Suprapubic skin (tissue), 4 donors: Measurements from ENCODE around the gene MMP28. TPM values are rescaled to one million over a fixed set of nuclear protein-coding genes. Genes with fewer than 3 reads are reported as not detected.

ENCODE experiments used
- DNase-seq, 2 donors: peaks; one replicate each; pipeline ENCODE4 v3.0.0-alpha.2; 2019; ENCODE audit warnings: low spot score in 2 of 2
- H3K27ac ChIP-seq: fragments of 200-600 bp; sonication (generic); one replicate; pipeline ENCODE4 v1.5.1; 2019
- H3K27me3 ChIP-seq: fragments of 200-600 bp; sonication (generic); one replicate; pipeline ENCODE4 v1.5.1; 2019
- H3K36me3 ChIP-seq: fragments of 200-600 bp; sonication (generic); one replicate; pipeline ENCODE4 v1.5.1; 2019
- H3K4me1 ChIP-seq: fragments of 200-600 bp; sonication (generic); one replicate; pipeline ENCODE4 v1.5.1; 2019
- H3K4me3 ChIP-seq: fragments of 200-600 bp; sonication (generic); one replicate; pipeline ENCODE4 v1.5.1; 2019; ENCODE audit warnings: mild to moderate bottlenecking
- H3K9me3 ChIP-seq: fragments of 200-600 bp; sonication (generic); one replicate; pipeline ENCODE4 v1.5.1; 2019
- EP300 ChIP-seq: sonication (generic); formaldehyde crosslinking; IDR thresholded peaks from one replicate; pipeline ENCODE4 v1.6.1; 2017; ENCODE audit warnings: antibody characterized with exemption
- POLR2A ChIP-seq, 2 donors: fragments of 450-650 bp; IDR thresholded peaks; one replicate each; pipeline ENCODE4 v1.6.1; 2017; ENCODE audit warnings: antibody characterized with exemption in 2 of 2, mild to moderate bottlenecking in 2 of 2, moderate library complexity in 2 of 2
- POLR2AphosphoS5 ChIP-seq, 3 donors: sonication (generic); formaldehyde crosslinking; IDR thresholded peaks; one replicate each; pipeline ENCODE4 v1.6.1; 2017; ENCODE audit warnings: antibody characterized with exemption in 3 of 3
- WGBS: methylation state at CpG from one replicate; pipeline ENCODE4 v1.1.5; 2018; 5-methylcytosine and 5-hydroxymethylcytosine counted together
- total RNA-seq, 4 donors: library from RNA; depleted of rRNA; stranded (reverse); fragments of >200 nt; gene quantifications; one replicate each; pipeline ENCODE4 v1.1.0, GENCODE V29; 2016
- TF ChIP-seq, protein P1 (sequence below), 2 donors: fragments of 200-600 bp in 1 of 2; fragments of 450-650 bp in 1 of 2; sonication (generic) in 1 of 2; IDR thresholded peaks; one replicate each; pipeline ENCODE4 v1.5.1; 2016 to 2019; ENCODE audit warnings: antibody characterized with exemption in 2 of 2, mild to moderate bottlenecking in 1 of 2, moderate library complexity in 1 of 2

The MMP28 gene
- total RNA-seq, 4 donors from 2014 or later: 76.4 to 109 (median 91.0) TPM

DNA sequence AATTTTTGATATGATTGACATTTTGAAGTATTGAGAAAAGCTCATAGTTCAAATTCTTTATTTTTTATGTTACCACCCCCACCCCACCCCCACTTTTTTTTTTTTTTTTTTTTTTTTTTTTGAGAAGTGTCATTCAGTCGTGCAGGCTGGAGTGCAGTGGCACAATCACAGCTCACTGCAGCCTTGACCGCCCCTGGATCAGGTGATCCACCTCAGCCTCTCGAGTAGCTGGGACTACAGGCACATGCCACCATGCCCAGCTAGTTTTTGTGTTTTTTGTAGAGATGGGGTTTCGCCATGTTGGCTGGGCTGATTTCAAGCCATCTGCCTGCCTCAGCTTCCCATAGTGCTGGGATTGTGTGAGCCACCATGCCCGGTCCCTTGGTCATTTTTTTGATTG lies 21.3 kb upstream of the MMP28 start:
- Histone ChIP-seq H3K9me3 (no peaks in the 10 kb centered on the region), H3K27ac (no peak overlapping the region), H3K4me1 (peaks cover 14% of the 10 kb centered on the region), H3K36me3 (peaks cover 30% of the 10 kb centered on the region), H3K4me3 (no peak overlapping the region), H3K27me3 (no peaks in the 10 kb centered on the region)
- 83% methylated on average over 5 of the region's 5 CpGs for WGBS
- DNase-seq: no peak
- no peak for TF ChIP-seq EP300
- TF ChIP-seq POLR2A (IDR thresholded peaks at IDR 0.05): no peak
- TF ChIP-seq POLR2AphosphoS5 (IDR thresholded peaks at IDR 0.05): no peak
- TF ChIP-seq, protein P1, sequence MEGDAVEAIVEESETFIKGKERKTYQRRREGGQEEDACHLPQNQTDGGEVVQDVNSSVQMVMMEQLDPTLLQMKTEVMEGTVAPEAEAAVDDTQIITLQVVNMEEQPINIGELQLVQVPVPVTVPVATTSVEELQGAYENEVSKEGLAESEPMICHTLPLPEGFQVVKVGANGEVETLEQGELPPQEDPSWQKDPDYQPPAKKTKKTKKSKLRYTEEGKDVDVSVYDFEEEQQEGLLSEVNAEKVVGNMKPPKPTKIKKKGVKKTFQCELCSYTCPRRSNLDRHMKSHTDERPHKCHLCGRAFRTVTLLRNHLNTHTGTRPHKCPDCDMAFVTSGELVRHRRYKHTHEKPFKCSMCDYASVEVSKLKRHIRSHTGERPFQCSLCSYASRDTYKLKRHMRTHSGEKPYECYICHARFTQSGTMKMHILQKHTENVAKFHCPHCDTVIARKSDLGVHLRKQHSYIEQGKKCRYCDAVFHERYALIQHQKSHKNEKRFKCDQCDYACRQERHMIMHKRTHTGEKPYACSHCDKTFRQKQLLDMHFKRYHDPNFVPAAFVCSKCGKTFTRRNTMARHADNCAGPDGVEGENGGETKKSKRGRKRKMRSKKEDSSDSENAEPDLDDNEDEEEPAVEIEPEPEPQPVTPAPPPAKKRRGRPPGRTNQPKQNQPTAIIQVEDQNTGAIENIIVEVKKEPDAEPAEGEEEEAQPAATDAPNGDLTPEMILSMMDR (IDR thresholded peaks at IDR 0.05): no peak

DNA sequence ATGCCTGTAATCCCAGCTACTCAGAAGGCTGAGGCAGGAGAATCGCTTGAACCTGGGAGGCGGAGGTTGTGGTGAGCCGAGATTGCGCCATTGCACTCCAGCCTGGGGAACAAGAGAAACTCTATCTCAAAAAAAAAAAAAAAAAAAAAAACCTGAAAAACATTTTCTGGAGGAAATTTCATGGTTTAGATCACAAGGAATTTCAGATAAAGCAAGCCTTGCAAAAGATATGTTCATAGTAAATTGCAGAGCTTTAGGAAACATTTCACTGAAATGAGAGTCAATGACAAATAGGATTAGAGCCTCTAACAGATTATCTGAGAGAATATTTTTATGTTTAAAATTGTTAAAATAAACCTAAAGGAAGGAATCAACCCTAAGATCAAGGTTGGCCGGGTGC lies 17.0 kb upstream of the MMP28 start:
- TF ChIP-seq EP300 (no peak), POLR2A (IDR thresholded peaks at IDR 0.05) (no peak), POLR2AphosphoS5 (IDR thresholded peaks at IDR 0.05) (no peak)
- TF ChIP-seq, protein P1 (IDR thresholded peaks at IDR 0.05): no peak
- H3K9me3 ChIP-seq: no peaks in the 10 kb centered on the region
- no peaks in the 10 kb centered on the region for H3K27me3 ChIP-seq
- peaks cover 38% of the 10 kb centered on the region for H3K4me1 ChIP-seq
- 89% methylated on average over 5 of the region's 5 CpGs for WGBS
- H3K27ac ChIP-seq: no peak overlapping the region
- DNase-seq: no peak
- H3K4me3 ChIP-seq: no peak overlapping the region
- peaks cover 7% of the 10 kb centered on the region for H3K36me3 ChIP-seq

DNA sequence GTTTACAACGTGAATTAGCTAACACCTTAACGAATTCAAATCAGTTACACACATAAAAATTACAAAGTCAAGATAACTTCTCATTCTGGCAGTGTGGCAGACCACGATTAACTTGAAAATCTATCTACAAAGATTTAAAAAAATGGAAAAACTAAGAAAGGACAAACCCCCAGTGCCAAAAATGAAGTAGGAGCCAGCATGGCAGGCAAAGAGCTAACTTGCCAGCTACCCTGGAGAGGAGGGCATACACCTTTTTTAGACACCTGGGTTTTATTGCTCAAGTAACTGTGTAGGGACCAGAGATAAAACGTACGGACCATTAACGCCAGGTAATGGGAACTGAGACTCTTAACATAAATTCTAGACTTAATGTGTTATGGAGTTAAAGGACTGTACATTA lies 16.3 kb upstream of the MMP28 start:
- WGBS: 75% methylated on average over 6 of the region's 6 CpGs
- DNase-seq: no peak
- no peak for TF ChIP-seq POLR2A (IDR thresholded peaks at IDR 0.05)
- TF ChIP-seq, protein P1 (IDR thresholded peaks at IDR 0.05): no peak
- Histone ChIP-seq H3K4me1 (peaks cover 38% of the 10 kb centered on the region), H3K27ac (no peak overlapping the region), H3K36me3 (peaks cover 7% of the 10 kb centered on the region), H3K4me3 (no peak overlapping the region), H3K27me3 (no peaks in the 10 kb centered on the region), H3K9me3 (no peaks in the 10 kb centered on the region)

DNA sequence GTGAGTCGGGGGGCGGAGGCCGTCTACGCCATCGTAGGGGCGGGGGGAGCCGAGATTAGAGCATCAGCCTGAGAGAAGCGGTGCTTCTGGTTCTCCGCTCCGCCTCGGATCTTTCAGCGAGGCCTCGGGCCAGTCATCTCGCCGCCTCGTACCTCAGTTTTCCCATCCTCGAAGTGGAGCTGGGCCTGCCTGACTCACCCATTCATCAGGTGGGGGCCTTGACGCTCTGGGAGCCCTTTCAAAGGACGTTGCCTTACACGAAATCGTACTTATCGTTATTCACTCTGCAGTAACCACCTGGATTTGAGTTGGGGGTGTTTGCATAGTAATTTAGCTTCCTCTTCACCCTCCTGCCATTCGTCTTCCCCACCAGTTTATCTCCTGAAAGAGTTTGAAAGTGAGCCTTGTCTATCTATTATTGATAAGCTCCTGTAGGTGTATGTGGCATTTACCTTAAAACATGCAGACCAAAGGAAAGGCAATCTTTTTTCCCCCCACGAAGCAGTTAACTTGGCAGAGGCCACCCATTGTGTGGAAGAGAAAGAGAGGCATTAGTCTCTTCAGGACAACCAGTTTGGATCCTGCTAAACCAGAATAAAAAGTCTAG lies 14.5 kb upstream of the MMP28 start:
- Histone ChIP-seq H3K36me3 (no peaks in the 10 kb centered on the region), H3K9me3 (no peaks in the 10 kb centered on the region), H3K27ac (peak overlapping the region; percentile 98), H3K4me3 (peak overlapping the region; percentile 88), H3K4me1 (peaks cover 35% of the 10 kb centered on the region), H3K27me3 (no peaks in the 10 kb centered on the region)
- DNase-seq: no peak
- WGBS: 0% methylated on average over 17 of the region's 24 CpGs
- no peak for TF ChIP-seq POLR2AphosphoS5 (IDR thresholded peaks at IDR 0.05)
- no peak for TF ChIP-seq POLR2A (IDR thresholded peaks at IDR 0.05)
- no peak for TF ChIP-seq EP300
- TF ChIP-seq, protein P1 (IDR thresholded peaks at IDR 0.05): no peak

DNA sequence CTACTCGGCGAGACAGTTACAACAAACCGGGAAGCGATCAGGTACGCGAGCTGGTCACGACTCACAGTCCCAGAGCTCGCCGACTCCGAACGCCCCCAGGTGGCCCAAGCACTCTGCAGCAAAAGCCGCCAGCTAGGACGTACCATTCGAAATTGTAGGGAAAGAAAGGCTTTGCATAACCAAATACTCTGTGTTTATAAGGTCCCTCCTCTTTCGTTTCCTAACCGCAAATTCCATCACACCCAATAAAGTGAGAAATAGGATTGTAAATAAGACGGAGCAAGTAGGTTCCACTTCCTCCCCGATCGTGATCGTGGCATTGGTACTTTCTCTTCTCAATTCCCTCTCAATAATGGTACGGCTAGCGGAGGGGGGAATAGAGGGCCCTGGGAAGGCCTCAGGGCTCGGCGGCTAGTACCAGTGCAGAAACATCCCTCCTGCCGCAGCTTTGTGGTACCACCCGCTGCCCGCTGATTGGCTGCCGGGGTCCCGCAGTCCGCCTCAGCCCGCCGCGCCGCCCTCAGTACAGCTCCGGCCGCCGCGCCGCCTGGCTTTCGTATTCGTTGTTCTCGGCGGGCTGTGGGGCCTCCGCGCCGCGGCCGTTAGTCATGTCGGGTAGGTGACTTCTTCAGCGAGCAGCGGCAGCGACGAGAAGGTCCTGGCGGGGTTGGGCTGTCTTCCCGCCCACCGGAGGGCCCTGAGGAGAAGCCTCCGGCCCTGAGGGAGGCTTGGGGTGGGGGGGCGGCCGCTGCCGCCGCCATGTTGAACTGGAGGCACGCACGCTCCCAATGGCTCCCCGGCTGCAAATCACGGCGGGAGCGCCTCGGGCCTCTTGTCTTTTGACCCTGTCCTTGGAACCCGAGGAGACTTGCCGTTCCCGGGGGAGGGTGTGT lies 13.8 kb upstream of the MMP28 start, which contains the start of gene TAF15:
TAF15 (plus strand) TSS at position 523 of the 893 bp plus-strand sequence; CDS start at position 609, 86 bp downstream.
- TF ChIP-seq POLR2AphosphoS5 (IDR thresholded peaks at IDR 0.05) (peak; percentile 93 to 97 (median 96)), POLR2A (IDR thresholded peaks at IDR 0.05) (peak; percentile 95 to 99), EP300 (no peak)
- TF ChIP-seq, protein P1 (IDR thresholded peaks at IDR 0.05): peak; percentile 76 to 78
- H3K4me3 ChIP-seq: peak within 1 kb of the TSS; percentile 88
- H3K36me3 ChIP-seq: no peaks in the 10 kb centered on the region
- H3K9me3 ChIP-seq: no peaks in the 10 kb centered on the region
- peak; percentile 96 to 98 for DNase-seq
- H3K27me3 ChIP-seq: no peaks in the 10 kb centered on the region
- peak within 1 kb of the TSS; percentile 98 for H3K27ac ChIP-seq
- peaks cover 29% of the 10 kb centered on the region for H3K4me1 ChIP-seq
- WGBS: under 1% methylated on average over 24 of the region's 71 CpGs
